GM04503 (cell line): ENCODE results near the gene NUCB1.
"Not testable (repeated sequence)": the region's sequence is repeated elsewhere in the genome, so short reads cannot be mapped to it uniquely, and the experiment has no call there.

Experiments used
- DNase-seq: peaks from one replicate; pipeline ENCODE4 v3.0.0-alpha.2; 2012; ENCODE audit warnings: low read depth

The NUCB1 gene

DNA sequence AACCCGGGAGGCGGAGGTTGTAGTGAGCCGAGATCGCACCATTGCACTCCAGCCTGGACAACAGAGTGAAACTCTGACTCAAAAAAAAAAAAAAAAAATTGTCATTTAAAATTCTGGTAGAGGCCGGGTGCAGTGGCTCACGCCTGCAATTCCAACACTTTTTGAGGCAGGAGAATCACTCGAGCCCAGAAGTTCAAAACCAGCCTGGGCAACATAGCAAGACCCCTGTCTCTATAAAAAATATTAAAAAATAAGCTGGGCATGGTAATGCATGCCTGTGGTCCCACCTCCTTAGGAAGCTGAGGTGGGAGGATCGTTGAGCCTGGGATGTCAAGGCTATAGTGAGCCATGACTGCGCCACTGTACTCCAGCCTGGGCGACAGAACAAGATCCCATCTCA, 6.2 kb downstream of the NUCB1 start:
- DNase-seq: no peak

DNA sequence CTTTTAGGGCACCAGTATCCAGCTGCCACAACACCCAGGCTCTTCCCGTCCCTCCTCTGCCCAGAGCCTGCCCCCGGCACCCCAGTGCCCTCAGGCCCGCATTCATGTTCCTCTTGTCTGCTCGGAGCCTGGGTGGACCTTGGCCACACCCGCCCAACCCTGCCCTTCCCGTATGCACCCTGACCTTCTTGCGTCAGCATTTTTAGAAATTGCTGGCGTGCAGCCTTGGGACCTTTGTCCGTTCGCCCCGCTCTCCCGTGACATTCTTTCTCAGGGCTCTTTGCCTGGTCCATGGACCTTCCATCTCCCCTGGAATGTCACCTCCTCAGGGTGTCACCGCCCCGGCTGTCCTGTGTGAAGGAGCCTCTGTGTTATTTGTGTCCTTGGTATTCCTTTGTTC, 7.6 kb downstream of the NUCB1 start:
- no peak for DNase-seq

DNA sequence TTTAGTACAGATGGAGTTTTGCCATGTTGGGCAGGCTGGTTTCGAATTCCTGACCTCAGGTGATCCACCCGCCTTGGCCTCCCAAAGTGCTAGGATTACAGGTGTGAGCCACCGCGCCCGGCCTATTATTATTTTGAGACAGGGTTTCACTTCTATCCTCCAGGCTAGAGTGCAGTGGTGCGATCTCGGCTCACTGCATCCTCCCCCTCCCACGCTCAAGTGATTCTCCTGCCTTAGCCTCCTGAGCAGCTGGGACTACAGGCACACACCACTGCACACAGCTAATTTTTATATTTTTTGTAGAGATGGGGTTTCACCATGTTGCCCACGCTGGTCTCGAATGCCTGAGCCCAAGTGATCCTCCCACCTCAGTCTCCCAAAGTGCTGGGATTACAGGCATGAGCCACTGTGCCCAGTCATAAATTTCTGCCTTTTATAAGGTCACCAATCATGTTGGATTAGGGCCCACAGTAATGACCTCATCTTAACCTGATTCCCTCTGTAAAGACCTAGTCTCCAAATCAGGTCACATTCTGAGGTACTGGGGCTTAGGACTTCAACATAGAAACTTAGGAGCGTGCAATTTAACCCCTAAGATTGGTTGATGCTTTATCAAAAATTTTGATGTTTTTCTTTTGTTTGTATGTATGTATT, 9.4 kb downstream of the NUCB1 start:
- not testable (repeated sequence) for DNase-seq

DNA sequence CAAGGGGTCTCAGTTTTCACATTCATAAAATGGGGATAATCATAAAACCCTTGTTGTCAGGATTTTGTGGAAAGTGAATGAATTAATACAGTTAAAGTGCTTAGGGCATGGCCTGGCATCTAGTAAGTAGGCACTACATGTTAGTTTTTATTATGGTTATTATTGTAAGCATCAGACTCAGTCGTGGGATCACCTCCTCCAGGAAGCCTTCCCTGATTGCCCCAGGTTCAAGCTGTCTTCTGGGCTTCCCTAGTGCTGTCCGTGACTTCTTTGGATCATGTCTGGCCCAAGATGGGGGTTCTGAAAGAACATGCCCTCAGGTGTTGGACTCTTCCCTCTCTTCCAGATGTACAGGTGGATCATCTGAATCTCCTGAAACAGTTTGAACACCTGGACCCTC, 10.7 kb downstream of the NUCB1 start:
- no peak for DNase-seq

DNA sequence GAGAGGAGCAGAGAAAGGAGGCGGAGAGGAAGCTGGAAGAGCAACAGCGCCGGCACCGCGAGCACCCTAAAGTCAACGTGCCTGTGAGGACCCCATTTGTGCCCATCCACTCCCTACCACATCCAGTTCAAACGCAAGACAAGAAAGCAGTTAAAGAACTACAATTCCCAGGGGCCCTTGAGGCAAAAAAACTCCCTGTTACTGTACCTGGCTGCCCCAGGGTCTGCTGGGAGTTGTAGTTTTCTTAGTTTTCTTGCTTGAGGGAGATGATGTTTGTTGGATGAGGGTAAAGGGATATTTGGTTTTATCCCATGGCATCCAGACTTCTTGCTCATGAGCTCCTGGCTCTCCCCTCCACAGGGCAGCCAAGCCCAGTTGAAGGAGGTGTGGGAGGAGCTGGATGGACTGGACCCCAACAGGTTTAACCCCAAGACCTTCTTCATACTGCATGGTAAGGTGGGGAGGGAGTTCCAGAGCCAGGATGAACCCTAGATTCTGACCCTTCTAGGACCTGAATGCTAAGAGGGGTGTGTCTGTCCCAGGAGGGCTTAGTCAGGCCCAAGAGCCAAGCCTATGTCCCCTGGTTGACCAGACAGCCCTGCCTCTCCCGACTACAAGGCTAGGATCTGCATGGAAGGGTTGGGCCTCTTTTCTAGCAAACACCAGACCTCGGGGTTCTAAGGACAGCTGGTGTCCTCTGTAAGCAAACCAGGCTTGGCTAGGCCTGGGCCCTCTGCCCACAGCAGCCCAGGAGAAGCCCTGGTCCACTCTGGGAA, 13.2 kb downstream of the NUCB1 start:
- DNase-seq: no peak

DNA sequence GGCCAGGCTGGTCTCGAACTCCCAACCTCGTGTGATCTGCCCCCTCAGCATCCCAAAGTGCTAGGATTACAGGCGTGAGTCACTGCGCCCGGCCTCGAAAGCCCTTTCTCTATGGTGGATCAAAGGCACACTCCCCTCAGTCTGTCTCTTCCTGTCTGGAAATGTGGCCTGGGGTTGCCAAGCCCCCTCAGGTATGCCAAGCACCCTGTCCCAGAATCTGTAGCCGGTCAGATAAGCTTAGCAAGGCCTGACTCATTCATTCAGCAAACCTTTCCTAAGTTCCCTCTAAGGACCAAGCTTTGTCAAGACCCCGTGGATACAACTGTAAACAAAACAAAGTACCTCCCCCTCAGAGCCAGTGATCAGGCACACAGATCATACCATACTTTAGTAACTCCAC, 14.1 kb downstream of the NUCB1 start:
- no peak for DNase-seq

DNA sequence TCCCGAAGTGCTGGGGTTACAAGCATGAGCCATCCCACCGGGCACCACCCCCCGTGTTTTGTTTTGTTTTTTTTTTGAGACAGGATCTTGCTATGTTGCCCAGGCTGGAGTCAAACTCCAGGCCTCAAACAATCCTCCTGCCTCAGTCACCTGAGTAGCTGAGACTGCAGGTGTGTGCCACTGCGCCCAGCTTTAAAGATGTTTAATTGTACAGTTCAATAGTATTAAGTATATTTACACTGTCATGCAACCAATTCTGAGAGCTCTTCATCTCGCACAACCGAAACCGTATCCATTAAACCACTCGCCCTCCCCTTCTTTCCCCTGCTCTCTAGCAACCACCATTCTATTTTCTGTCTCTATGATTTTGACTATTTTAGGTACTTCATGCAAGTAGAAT, 15.6 kb downstream of the NUCB1 start:
- no peak for DNase-seq

DNA sequence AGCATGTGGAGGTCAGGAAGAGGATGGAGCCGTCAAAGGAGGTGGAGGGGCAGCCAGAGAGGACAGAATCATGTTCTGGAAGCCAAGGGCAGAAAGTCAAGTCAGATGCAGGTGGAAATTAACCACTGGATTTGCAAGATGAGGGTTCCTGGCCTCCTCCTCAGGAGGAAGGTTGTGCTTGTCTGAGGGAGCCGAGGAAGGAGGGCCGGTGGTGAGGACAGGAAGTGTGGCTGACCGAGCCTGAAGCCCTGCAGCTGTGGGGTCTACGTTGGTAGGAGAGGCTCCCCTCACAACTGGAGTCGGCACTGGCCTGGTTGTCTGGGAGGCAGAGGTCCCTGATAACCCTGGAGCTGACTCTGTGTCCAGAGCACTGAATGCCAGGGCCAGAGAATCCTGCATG, 18.0 kb downstream of the NUCB1 start:
- DNase-seq: no peak

DNA sequence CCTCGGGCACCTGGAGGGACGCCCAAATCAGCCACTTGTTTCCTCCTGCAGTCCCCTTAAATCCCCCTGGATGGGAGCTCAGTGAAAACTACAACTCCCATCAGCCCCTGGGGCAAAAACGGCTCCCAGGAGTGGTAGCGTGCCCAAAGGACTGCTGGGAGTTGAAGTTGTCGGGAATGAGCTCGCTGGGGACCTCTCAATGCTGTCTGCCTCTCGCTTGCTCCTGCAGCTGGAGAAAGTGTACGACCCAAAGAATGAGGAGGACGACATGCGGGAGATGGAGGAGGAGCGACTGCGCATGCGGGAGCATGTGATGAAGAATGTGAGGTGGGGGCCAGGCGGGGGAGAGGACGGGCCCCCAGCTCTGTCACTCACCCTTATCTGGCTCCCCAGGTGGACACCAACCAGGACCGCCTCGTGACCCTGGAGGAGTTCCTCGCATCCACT, 18.7 kb downstream of the NUCB1 start:
- no peak for DNase-seq

DNA sequence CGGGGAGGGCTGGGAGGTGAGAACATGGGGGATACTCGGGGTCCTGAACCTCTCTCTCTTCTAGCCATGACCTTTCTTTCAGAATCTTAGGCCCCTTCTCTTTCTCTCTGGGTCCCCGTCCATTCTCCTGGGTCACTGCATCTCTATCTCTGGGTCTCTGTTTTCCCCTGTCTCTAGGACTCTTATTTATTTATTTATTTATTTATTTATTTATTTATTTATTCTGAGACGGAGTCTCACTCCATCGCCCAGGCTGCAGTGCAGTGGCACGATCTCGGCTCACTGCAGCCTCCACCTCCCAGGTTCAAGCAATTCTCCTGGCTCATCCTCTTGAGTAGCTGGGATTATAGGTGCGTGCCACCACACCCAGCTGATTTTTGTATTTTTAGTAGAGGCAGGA, 19.2 kb downstream of the NUCB1 start:
- not testable (repeated sequence) for DNase-seq

DNA sequence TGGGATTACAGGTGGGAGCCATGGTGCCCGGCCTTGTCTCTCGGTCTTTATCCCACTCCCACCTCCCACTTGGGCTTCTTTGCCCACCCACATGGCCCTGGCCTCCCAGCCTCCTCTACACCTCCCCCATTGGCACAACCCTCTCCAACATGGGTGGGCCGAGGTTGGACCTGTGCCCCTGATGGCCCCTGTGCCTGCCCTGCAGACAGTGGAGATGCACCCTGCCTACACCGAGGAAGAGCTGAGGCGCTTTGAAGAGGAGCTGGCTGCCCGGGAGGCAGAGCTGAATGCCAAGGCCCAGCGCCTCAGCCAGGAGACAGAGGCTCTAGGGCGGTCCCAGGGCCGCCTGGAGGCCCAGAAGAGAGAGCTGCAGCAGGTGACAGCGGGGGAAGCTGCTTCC, 20.8 kb downstream of the NUCB1 start:
- DNase-seq: no peak

DNA sequence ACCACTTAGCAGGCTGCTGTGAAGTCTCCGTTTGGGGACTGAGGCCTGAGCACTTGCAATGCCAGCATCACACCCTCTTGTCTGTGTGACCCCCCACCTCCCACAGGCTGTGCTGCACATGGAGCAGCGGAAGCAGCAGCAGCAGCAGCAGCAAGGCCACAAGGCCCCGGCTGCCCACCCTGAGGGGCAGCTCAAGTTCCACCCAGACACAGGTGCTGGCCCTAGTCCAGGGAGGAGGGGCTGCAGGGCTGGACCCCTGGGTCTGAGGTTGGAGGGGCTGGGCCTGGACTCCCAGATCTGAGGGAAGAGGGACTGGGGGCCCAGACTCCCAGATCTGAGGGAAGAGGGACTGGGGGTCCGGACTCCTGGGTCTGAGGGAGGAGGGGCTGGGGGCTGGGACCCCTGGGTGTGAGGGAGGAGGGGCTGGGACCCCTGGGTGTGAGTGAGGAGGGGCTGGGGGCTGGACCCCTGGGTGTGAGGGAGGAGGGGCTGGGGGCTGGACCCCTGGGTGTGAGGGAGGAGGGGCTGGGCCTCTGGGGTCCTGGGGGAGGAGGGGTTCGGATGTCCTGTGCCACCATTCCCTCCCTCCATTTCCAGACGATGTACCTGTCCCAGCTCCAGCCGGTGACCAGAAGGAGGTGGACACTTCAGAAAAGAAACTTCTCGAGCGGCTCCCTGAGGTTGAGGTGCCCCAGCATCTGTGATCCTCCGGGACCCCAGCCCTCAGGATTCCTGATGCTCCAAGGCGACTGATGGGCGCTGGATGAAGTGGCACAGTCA, 21.8 kb downstream of the NUCB1 start:
- DNase-seq: no peak

DNA sequence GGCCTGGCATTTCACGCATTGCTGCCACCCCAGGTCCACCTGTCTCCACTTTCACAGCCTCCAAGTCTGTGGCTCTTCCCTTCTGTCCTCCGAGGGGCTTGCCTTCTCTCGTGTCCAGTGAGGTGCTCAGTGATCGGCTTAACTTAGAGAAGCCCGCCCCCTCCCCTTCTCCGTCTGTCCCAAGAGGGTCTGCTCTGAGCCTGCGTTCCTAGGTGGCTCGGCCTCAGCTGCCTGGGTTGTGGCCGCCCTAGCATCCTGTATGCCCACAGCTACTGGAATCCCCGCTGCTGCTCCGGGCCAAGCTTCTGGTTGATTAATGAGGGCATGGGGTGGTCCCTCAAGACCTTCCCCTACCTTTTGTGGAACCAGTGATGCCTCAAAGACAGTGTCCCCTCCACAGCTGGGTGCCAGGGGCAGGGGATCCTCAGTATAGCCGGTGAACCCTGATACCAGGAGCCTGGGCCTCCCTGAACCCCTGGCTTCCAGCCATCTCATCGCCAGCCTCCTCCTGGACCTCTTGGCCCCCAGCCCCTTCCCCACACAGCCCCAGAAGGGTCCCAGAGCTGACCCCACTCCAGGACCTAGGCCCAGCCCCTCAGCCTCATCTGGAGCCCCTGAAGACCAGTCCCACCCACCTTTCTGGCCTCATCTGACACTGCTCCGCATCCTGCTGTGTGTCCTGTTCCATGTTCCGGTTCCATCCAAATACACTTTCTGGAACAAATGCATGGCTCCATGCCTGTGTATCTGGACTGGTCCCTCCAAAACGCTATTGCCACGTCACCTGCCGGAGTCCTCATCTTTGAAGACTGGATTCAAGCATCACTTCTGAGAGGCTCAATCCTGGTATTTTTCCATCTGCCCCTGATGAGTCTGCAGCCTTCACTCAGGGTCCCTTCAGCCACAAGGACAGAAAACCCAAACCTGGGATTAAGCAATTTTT, 22.7 kb downstream of the NUCB1 start:
- DNase-seq: no peak

DNA sequence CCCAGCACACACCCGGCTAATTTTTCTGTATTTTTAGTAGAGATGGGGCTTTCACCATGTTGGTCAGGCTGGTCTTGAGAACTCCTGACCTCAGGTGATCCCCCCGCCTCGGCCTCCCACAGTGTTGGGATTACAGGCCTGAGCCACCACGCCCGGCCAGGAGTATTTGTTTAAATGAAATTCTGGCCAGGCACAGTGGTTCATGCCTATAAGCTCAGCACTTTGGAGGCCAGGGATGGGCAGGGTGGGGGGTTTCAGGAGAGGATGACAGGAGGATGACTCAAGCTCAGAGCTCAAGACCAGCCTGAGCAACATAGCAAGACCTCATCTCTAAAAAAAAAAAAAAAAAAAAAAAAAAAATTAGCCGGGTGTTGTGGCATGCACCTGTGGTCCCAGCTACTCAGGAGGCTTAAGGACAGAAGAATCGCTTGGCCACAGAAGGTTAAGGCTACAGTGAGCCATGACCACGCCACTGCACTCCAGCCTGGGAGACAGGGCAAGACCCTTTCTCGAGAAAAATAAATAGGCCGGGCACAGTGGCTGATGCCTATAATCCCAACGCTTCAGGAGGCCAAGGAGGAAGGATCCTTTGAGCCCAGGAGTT, 25.2 kb downstream of the NUCB1 start:
- DNase-seq: peak; percentile 62

DNA sequence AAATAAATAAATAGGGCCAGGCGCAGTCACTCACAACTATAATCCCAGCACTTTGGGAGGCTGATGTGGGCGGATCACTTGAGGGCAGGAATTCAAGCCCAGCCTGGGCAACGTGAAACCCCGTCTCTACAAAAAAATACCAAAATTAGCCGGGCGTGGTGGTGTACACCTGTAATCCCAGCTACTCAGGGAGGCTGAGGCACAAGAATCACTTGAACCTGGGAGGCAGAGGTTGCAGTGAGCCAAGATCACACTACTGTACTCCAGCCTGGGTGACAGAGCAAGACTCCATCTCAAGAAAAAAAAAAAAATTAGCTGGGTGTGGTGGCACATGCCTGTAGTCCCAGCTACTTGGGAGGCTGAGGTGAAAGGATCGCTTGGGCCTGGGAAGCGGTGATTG, 25.8 kb downstream of the NUCB1 start:
- not testable (repeated sequence) for DNase-seq

DNA sequence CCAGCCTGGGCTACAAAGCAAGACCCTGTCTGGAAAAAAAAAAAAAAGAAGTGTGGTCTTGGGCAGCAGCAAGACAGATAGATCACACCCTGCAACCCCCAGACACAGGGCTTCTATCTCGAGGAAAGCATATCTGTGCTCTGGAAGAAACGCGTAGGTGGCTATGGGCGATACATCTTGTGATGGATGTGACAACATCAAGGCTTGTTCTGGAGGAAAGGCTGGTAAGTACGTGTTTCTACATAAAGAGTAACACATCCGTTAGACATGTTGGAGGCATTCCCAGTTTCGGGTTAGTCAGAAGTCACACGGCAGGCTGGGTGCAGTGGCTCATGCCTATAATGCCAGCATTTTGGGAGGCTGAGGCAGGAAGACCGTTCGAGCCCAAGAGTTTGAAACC, 26.8 kb downstream of the NUCB1 start:
- peak; percentile 91 for DNase-seq

DNA sequence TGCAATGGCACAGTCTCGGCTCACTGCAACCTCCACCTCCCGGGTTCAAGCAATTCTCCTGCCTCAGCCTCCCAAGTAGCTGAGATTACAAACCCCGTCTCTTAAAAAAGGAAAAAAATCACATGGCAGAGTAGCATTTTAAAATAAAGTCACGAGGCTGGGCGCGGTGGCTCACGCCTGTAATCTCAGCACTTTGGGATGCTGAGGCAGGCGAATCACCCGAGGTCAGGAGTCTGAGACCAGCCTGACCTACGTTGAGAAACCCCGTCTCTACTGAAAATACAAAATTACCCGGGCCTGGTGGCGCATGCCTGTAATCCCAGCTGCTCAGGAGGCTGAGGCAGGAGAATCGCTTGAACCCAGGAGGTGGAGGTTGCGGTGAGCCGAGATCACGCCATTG, 27.6 kb downstream of the NUCB1 start:
- not testable (repeated sequence) for DNase-seq

DNA sequence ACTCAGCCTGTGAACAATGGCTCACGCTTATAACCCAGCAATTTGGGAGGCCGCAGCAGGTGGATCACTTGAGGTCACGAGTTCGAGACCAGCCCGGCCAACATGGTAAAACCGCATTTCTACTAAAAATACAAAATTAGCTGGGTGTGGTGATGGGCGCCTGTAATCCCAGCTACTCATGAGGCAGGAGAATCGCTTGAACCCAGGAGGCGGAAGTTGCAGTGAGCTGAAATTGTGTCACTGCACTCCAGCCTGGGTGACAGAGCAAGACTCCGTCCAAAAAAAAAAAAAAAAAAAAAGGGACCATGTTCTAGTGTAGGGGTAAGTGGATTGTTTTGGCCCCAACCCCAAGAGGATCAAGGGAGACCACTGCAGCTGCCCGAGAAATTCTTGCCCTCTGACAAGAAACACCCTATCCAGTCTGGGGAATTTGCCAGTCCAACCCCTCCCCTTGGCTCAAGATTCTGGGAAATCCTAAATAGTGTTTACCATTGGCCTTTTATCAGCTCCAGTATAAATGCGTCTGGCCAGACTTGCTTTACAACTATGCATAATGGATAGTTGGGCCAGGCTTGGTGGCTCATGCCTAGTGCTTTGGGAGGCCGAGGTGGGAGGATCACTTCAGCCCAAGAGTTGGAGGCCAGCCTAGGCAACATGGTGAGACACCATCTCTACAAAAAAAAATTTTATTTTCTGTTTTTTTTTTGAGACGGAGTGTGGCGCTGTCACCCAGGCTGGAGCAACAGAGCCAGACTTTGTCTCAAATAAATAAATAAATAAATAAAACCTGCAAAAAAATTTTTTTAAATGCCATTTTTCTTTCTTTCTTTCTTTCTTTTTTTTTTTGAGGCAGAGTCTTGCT, 28.3 kb downstream of the NUCB1 start:
- DNase-seq: no peak

DNA sequence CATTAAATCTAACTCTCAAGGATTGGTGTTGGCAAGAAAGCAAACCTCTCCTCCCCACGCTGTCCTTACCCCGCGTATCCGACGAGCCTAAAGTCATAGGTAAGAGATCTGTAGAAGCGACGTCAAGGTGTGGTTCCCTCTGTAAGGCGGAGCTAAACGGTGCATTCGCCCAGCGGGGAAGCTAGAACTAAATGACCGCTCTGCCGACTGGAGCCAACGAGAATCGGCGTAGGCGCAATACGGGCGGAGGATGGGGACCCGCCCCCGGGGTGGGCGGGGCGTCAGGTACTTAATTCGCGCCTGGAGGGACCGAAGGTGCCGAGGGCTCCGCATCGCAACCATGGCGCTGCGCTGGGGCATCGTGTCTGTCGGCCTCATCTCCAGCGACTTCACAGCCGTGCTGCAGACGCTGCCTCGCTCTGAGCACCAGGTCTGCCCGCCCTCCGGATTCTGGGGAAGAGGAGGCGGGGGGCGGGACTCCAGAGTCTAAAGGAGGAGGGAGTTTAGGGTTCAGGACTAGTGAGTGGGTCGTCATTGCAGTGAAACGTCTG, 33.3 kb downstream of the NUCB1 start, which contains the start of gene DHDH:
TSS of gene DHDH (plus strand) at position 318 of the 551 bp plus-strand sequence. CDS start at position 341, 23 bp downstream.
- DNase-seq: no peak

DNA sequence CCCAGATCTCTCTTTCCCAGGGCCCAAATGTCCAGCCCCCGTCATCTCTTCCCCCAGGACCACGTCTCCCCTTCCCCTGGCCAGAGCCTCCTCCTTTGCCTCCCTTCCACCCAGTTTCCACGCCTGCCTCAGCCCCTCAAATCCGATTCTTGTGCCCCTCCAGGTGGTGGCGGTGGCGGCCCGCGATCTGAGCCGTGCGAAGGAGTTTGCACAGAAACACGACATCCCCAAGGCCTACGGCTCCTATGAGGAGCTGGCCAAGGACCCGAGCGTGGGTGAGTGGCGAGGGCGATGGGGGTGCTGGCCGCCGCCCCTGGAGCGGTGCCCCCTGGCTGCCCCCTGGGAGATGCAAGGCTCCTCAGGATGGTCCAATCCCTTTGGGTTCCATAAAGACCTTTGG, 34.7 kb downstream of the NUCB1 start:
- DNase-seq: no peak
